ENCODE results near the gene MORN1. TPM values are rescaled to one million over a fixed set of nuclear protein-coding genes. Genes with fewer than 3 reads are reported as not detected.

MORN1 gene
- total RNA-seq, 2 donors from 2014 or later: 4.0 to 7.5 TPM

DNA sequence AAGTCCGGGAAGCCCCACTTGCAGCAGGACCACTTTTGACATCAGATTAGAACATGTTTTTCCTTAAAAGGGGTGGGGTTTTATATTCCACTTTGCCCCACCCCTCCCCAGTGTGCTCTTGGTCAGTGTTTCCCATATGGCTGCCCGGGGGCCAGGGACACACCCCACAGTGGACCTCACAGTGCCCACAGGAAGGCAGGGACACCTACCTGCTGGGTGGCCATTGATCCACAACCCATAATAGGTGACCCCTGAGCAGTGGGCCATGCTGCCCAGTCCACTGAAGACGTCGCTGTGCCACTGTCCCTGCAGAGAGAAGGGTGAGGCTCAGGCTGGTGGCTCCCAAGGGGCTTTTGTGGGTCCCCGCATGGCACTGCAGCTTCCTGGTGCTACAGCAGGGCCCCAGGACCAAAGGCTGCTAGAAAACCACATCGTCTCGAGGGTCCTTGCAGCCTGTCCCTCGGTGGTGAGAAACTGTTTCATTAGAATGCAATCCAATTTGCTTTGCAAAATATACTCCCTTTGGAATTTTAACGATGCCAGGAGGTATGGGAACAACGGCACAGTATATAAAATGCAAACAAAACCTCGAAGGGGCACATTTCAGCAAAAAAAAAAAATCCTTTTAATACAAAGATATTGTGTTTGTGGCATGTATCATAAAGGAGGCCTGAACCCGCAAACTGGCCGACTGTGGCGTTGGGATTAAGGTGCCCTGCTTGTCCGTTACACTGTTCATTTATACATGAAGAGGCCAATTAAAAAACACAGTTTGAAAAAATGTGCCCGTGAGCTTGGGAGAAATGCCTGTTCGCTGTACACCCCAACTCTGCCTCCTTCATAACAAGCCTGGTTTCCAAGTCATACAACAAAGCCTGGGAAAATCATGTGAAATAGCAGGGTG is 16.9 kb downstream of the MORN1 start:
- H3K4me3 Mint-ChIP-seq: no peak overlapping the region
- H3K27ac Mint-ChIP-seq: no peak overlapping the region
- H3K27me3 Mint-ChIP-seq: no peaks in the 10 kb centered on the region
- no peaks in the 10 kb centered on the region for H3K9me3 Mint-ChIP-seq
- no peaks in the 10 kb centered on the region for H3K36me3 Mint-ChIP-seq
- H3K4me1 Mint-ChIP-seq (ENCODE audit: low read depth in 2 of 2): no peaks in the 10 kb centered on the region
- DNase-seq (ENCODE audit: low spot score) (peak; percentile 31), ATAC-seq (no peak)

DNA sequence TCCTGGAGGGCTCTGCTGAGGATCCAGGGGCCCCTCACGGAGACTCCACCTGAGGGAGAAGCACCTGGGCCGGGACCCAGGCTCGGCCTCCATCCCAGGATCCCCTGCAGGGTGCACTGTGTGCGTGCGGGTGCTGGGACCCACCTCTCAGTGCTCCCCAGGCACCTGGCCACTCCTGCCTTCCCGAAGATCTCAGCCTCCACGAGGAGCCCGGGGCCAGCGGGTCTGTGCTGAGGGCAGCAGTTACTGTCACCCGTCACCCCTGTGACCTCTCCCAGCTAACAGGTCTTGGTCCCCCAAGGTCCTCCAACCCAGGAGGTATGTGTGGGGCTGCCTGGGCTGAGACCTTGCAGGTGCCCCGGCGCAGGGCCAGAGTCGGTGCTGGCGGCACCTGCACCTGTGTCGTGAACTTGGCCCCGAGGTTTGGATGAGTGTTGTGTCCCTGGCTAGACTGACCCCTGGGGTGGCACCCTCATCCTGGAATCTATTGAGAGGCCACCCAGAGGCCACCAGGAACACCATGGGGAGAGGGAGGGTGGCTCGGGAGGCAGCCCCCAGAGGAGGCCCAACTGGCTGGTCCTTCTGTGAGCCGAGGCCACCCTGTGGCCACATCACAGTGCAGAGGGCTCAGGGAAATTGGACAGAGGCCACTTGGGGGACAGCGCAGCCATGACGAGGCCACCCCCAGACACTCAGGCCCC is 17.7 kb downstream of the MORN1 start:
- H3K9me3 Mint-ChIP-seq: no peaks in the 10 kb centered on the region
- no peaks in the 10 kb centered on the region for H3K27me3 Mint-ChIP-seq
- H3K36me3 Mint-ChIP-seq: no peaks in the 10 kb centered on the region
- DNase-seq (ENCODE audit: low spot score) (peak; percentile 51), ATAC-seq (peak in 1 of 2 donors; percentile 8)
- no peak overlapping the region for H3K27ac Mint-ChIP-seq
- no peak overlapping the region for H3K4me3 Mint-ChIP-seq
- no peaks in the 10 kb centered on the region for H3K4me1 Mint-ChIP-seq (ENCODE audit: low read depth in 2 of 2)

DNA sequence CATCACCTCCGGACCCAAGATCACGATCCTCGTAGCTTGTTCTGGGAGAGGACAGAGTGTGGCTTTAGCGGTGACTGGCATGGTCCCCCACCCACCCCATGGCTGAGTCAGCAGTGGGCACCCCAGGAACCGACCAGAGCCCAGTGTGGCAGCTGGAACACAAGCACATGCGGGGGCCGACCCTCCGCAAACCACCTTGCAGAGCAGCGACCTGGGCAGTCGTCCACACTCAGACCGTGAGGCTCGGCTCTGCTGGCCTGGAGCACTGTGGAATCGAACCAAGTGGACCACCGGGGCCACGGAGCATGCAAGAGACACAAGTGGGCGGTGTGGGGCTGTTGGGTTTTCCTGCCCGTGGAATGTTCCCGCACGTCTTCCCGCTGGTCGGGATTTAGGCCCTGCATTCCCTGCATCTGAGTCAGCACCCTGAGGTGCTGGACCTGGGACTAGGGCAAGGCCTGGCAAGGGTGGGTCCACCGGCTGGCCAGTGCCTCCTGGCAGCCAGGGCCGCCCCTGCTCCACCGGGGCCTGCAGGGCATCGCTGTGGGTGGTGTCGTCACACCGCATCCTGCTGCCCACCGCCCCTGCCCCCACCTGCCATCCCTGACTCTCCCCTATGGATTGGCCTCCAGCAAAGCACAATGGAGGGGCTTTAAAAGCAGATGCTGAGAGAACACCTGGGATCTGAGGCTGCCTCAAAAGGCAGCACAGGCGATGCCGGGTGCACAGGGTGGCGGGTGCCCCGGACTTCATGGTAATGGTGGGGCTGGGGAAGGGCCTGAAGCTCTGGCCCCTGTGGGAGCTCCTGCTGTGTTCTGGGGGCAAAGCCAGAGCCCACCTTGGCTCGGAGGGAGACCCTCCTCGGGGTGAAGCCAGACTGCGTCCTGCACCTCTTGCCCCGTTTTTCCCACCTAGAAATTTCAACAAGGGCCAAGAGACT is 18.5 kb downstream of the MORN1 start:
- H3K27me3 Mint-ChIP-seq: no peaks in the 10 kb centered on the region
- H3K4me3 Mint-ChIP-seq: no peak overlapping the region
- H3K27ac Mint-ChIP-seq: no peak overlapping the region
- no peaks in the 10 kb centered on the region for H3K4me1 Mint-ChIP-seq (ENCODE audit: low read depth in 2 of 2)
- DNase-seq (ENCODE audit: low spot score) (peak; percentile 58), ATAC-seq (no peak)
- no peaks in the 10 kb centered on the region for H3K9me3 Mint-ChIP-seq
- H3K36me3 Mint-ChIP-seq: no peaks in the 10 kb centered on the region

DNA sequence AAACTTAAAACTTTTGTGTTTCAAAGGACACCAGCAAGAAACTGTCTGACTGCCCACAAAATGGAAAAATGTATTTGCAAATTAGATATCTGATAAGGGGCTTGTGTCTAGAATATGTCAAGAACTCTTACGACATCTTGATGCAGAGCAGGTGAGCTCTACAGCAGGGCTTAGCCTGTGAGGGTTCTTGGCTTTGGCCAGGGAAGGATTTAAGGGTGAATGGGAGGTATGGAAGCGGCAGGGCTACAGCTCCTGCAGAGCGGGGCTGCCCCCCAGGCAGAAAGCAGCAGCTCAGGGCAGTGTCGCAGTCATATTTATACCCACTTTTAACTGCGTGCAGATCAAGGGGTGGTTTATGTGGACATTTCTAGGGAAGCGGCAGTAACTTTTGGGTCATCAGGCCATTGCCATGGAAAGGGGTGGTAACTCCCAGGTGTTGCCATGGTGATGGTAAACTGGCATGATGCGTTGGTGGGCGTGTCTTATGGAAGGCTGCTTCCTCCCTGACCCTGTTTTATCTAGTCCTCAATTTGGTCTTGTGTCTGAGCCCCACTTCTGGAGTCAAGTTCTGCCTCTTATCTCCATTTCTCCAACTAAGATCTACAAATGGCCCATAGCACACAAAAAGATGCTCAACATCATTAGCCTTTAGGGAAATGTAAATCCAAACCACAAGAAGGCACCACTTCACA is 23.2 kb downstream of the MORN1 start:
- DNase-seq (ENCODE audit: low spot score): peak; percentile 56
- Mint-ChIP-seq H3K36me3 (no peaks in the 10 kb centered on the region), H3K27me3 (no peaks in the 10 kb centered on the region), H3K4me3 (no peak overlapping the region), H3K27ac (no peak overlapping the region), H3K9me3 (peaks cover 3% of the 10 kb centered on the region), H3K4me1 (ENCODE audit: low read depth in 2 of 2) (no peaks in the 10 kb centered on the region)
- no peak for ATAC-seq

DNA sequence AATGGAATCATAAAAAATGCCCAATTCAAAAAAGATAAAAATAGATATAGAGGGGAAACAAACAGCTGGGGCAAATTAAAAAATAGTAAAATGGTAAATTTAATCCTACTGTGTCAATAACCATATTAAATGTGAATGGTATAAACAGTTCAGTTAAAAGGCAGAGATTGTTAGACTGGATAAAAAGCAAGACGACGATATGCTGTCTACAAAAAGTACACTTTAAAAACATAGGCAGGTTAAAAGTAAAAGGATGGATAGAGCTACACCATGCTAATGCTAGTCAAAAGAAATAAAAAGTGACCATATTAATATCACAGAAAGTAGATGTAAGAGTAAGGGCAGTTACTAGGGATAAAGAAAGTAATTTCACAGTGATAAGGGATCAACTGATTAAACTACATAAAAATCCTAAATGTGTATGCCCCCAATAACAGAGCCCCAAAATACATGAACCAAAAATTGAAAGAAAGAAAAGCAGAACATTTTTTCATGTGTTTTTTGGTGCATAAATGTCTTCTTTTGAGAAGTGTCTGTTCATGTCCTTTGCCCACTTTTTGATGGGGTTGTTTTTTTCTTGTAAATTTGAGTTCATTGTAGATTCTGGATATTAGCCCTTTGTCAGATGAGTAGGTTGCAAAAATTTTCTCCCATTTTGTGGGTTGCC is 27.4 kb downstream of the MORN1 start:
- H3K4me1 Mint-ChIP-seq (ENCODE audit: low read depth in 2 of 2): no peaks in the 10 kb centered on the region

DNA sequence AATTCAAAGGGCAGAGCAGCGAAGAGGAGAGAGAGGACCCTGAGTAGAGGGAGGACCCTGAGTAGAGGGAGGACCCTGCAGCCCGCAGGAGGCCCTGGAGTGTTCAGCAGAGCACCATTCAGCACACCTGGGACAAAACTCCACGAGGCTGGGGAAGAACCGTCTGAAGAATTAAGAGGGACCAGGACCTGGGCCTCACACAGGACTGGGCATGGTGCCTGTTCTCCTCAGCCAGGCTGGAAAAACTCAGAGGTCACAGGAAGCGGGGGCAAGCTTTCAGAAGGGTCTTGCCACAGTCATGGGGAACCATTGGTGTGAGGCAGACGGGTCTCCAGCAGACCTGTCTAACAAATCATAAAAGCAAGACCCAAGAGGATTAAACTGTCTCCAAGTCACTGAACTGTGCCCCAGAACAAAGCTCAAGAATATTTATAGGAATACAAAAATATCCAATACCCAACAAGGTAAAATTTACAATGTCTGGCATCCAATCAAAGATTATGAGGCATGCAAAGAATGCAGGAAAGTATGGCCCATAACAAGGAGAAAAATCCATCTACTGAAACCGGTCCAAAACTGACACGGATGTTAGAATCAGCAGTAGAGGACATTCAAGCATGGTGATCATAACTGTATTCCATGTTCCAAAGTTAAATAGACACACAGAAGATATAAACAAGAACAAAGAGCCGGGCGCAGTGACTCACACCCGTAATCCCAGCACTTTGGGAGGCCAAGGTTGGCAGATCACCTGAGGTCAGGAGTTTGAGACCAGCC is 30.6 kb downstream of the MORN1 start:
- Mint-ChIP-seq H3K36me3 (no peaks in the 10 kb centered on the region), H3K27ac (peak overlapping the region in 1 of 2 donors; percentile 56), H3K27me3 (no peaks in the 10 kb centered on the region), H3K9me3 (peaks cover 3% of the 10 kb centered on the region), H3K4me1 (ENCODE audit: low read depth in 2 of 2) (no peaks in the 10 kb centered on the region), H3K4me3 (no peak overlapping the region)
- no peak for ATAC-seq
- DNase-seq (ENCODE audit: low spot score): peak; percentile 32

More for the DNA sequence above, 27.4 kb downstream of the MORN1 start:
- no peak overlapping the region for H3K27ac Mint-ChIP-seq
- ATAC-seq (no peak), DNase-seq (ENCODE audit: low spot score) (no peak)
- no peak overlapping the region for H3K4me3 Mint-ChIP-seq
- H3K36me3 Mint-ChIP-seq: no peaks in the 10 kb centered on the region
- no peaks in the 10 kb centered on the region for H3K27me3 Mint-ChIP-seq
- peaks cover 3% of the 10 kb centered on the region for H3K9me3 Mint-ChIP-seq

DNA sequence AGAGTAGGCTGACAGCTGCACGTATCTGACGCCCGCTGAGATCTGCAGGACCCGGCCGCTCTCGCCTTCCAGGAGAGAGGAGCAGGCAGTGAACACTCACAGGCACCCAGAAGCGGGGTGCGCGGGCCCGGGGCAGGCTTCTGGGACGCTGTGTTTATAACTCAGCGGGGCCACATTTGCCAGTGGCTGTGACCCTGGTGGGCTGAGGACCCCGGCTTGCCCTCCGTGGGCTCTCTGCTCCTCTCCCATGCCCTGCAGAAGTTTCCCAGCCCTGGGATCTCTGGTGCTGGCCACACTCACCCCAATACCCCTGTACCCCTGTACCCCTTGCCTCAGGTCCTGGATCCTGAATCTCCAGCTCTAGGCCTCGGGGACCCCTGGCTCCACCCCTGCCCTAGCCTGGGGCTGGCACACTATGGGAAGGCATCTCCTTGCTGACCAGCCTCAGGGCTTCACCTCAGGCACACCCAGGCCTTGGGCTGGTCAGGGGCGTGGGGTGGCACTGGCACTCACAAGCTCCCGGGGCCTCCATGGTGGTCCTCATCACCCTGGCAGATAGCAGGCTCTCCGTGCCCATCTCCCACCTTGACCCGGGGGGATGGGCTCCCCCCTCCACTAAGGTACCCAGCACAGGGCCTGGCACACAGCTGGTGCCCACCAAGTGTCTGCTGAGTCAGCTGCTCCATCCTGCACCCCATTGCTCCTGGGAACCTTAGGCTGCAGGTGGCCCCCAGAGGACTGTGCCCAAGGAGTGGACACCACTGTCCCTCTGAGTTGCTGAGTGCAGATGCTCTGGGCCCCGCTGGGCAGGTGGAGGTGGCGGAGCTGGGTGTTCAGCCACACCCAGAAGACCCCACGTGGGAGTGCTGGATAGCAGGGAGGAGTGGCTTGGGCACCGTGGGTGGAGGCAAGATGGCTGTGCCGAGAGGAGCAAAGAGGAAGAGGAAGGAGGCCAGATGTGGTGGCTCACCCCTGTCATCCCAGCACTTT is 32.4 kb downstream of the MORN1 start:
- Mint-ChIP-seq H3K4me1 (ENCODE audit: low read depth in 2 of 2) (no peaks in the 10 kb centered on the region), H3K36me3 (no peaks in the 10 kb centered on the region), H3K27ac (no peak overlapping the region), H3K4me3 (no peak overlapping the region), H3K9me3 (peaks cover 2% of the 10 kb centered on the region), H3K27me3 (no peaks in the 10 kb centered on the region)
- ATAC-seq: no peak
- peak; percentile 44 for DNase-seq (ENCODE audit: low spot score)

DNA sequence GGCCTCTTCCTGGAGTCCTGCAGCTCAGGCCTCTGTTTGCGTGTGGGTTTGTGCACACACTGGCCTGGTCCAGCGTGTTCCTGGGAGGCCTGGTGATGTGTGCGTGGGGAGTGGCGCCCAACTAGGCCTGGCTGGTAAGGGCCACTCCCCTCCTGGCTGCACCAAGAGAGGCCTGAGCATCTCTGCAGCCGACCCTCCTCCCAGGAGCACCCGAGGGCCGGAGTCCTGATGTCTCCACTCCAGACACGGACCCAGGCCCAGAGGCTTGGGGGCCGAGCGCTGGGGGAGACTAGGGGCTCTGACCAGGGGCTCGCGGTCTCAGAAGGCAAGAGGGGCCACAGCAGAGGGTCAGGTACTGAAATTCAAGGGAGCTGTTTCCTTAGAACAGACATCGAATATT is 33.3 kb downstream of the MORN1 start:
- no peaks in the 10 kb centered on the region for H3K36me3 Mint-ChIP-seq
- ATAC-seq: no peak
- no peaks in the 10 kb centered on the region for H3K4me1 Mint-ChIP-seq (ENCODE audit: low read depth in 2 of 2)
- H3K27ac Mint-ChIP-seq: no peak overlapping the region
- no peaks in the 10 kb centered on the region for H3K27me3 Mint-ChIP-seq
- H3K4me3 Mint-ChIP-seq: no peak overlapping the region
- no peaks in the 10 kb centered on the region for H3K9me3 Mint-ChIP-seq
- peak; percentile 18 for DNase-seq (ENCODE audit: low spot score)

DNA sequence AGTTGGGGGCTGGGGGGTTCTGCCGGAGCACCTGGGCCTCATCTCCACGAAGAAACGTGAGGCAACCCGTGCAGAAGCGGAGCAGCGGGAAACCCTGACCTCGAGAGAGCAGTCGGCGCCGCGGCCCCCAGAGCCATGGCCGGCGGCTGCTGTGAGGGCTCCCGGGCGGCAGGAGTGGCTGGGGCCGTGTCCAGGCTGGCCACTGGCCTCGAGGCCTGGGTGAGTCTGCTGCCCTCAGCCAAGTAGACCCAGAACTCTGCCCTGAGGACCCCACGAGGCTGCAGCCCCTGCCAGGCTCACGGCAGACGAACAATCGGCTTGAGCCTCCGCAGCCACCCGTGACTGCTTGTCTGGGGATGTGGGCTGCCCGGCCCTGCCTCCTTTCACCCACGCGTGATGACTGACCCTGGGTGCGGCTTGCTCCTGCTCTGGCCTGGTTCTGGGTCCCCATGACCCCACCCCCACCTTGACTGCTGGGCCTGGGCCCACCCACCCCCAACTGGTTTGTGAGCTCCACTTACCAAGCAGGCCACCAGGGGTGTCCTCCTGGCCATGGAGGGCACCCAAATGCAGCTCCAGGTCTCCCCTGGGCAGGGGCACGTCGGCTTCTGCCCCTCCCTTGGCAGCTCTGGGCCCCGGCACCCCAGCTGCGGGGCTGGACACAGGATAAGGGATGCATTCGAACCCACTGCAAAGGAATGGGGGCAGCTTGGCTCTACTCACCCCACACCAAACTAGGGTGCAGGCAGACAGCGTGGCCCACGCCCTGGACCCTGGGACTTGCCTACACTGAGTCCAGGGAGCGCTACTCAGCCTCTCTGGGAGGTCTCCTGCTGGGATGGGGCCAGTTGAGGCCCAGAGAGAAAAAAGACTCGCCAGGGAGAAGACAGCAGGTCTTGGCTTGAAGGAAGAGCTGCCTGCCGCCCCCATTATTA is 34.2 kb downstream of the MORN1 start:
- Mint-ChIP-seq H3K27me3 (no peaks in the 10 kb centered on the region), H3K27ac (no peak overlapping the region), H3K9me3 (no peaks in the 10 kb centered on the region), H3K4me3 (no peak overlapping the region), H3K4me1 (ENCODE audit: low read depth in 2 of 2) (no peaks in the 10 kb centered on the region), H3K36me3 (no peaks in the 10 kb centered on the region)
- DNase-seq (ENCODE audit: low spot score) (peak; percentile 42), ATAC-seq (no peak)

DNA sequence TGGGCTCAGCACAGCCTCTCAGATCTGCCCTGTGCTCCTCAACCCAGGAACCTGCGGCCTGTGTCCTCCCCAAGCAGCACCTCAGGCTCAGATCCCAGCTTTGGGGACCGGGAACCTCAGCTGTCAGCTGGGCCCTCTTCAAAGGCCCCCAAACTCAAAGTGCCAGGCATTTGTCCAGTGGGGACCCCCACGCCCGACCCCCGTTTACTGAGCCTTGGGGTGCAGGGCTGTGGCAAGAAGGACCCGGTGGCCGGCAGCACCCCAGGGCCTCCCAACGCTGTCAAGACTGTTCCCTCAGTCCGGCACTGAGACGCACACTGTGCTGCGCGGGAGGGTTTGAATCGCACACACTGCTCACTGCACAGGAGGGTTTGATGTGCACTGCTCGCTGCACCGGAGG is 35.0 kb downstream of the MORN1 start:
- Mint-ChIP-seq H3K27me3 (no peaks in the 10 kb centered on the region), H3K27ac (no peak overlapping the region), H3K9me3 (no peaks in the 10 kb centered on the region), H3K4me1 (ENCODE audit: low read depth in 2 of 2) (no peaks in the 10 kb centered on the region), H3K36me3 (no peaks in the 10 kb centered on the region), H3K4me3 (no peak overlapping the region)
- DNase-seq (ENCODE audit: low spot score) (peak; percentile 12), ATAC-seq (no peak)

All from natural killer cell treated with Interleukin-12 subunit alpha and Interleukin-12 subunit beta and Interleukin-15 and Interleukin-18, amount 100 ng/mL, for 72 hours (primary cell).